Measurements from ENCODE around the gene XIRP2. TPM values are rescaled to one million over a fixed set of nuclear protein-coding genes. Genes with fewer than 3 reads are reported as not detected.

Gene XIRP2
- total and polyA plus RNA-seq, 2 of the 8 experiments (the other 6 are each of a cell fraction or from before 2014, with no cell fraction given) = 0.11 TPM; not detected in 1

DNA sequence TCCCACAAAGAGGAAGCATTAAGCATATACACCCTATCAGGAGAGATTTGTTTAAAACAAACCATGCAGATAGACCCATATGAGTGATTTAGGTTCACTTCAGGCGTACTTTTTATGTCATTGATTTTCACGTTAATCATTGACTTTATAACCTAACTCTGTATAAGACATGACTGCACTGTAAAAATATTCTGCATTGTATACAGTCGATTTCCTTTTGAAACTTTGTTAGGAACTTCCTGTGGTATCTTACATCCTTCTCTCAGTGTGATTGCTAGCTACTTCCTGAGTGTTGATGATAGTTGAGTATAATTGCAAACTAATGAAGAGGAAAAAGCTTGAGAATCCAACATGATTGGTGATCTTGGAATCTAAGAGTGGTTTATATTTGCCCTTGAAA lies 69.4 kb downstream of the XIRP2 start:
- H3K18ac ChIP-seq (ENCODE audit: extremely low read depth, low read length) = no peak overlapping the region
- H3K9ac ChIP-seq (replicated peaks in 1 of 4; ENCODE audit: extremely low read depth in 1 of 4, low read depth in 3 of 4, low read length in 3 of 4) = no peak overlapping the region
- H2BK15ac ChIP-seq (ENCODE audit: low read length) = no peak overlapping the region
- H4K8ac ChIP-seq (ENCODE audit: extremely low read depth, insufficient read depth, low read length) = no peak overlapping the region
- H2AK5ac ChIP-seq (ENCODE audit: low read depth, low read length) = no peak overlapping the region
- no peak for TF ChIP-seq USF2 (IDR thresholded peaks at IDR 0.05; ENCODE audit: low read length)
- no peak for TF ChIP-seq CREB1 (IDR thresholded peaks at IDR 0.05)
- no peak for TF ChIP-seq EGR1 (IDR thresholded peaks at IDR 0.05; ENCODE audit: borderline replicate concordance, low read depth, low read length)
- no peak for TF ChIP-seq CBX5 (IDR thresholded peaks at IDR 0.05; ENCODE audit: low read depth, low read length)
- no peak for TF ChIP-seq POLR2AphosphoS5 (IDR thresholded peaks at IDR 0.05; ENCODE audit: low read depth, low read length)
- TF ChIP-seq, protein P1, sequence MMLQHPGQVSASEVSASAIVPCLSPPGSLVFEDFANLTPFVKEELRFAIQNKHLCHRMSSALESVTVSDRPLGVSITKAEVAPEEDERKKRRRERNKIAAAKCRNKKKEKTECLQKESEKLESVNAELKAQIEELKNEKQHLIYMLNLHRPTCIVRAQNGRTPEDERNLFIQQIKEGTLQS (IDR thresholded peaks at IDR 0.05; ENCODE audit: insufficient read depth, low read depth, low read length) = no peak
- no peak for TF ChIP-seq ASH2L (IDR thresholded peaks at IDR 0.05; ENCODE audit: low read length)
- TF ChIP-seq EZH2 (IDR thresholded peaks at IDR 0.05; ENCODE audit: low read depth, low read length, severe bottlenecking) = no peak
- no peak for TF ChIP-seq CTBP2 (IDR thresholded peaks at IDR 0.05; ENCODE audit: borderline replicate concordance, insufficient read depth, insufficient read length, low read length)
- no peak for TF ChIP-seq JUN (IDR thresholded peaks at IDR 0.05; ENCODE audit: low read depth, low read length)
- DNase-seq (ENCODE audit: low read depth in 1 of 2, low spot score in 2 of 2) (no peak), FAIRE-seq (no peak)
- H3K4ac ChIP-seq (replicated peaks; ENCODE audit: insufficient read length, low read depth, low read length) = no peak overlapping the region
- H3K9me3 ChIP-seq (ENCODE audit: insufficient read depth in 2 of 2, low read depth in 1 of 2, low read length in 1 of 2) = no peaks in the 10 kb centered on the region
- H3K23ac ChIP-seq (ENCODE audit: insufficient read length) = no peak overlapping the region
- peaks cover 0 to 5% (median 4%) of the 10 kb centered on the region in 4 experiments; a peak in 3 of 7 replicates for H3K4me1 ChIP-seq (replicated peaks in 1 of 4; ENCODE audit: control insufficient read depth in 3 of 4, insufficient read depth in 4 of 4, low read length in 3 of 4)
- no peaks in the 10 kb centered on the region for H3K79me2 ChIP-seq (ENCODE audit: control insufficient read depth in 1 of 2, insufficient read depth in 2 of 2, low read length in 2 of 2)
- no peak overlapping the region for H2AFZ ChIP-seq (ENCODE audit: low read length)
- H2BK12ac ChIP-seq (ENCODE audit: low read depth, low read length) = no peak overlapping the region
- H2BK5ac ChIP-seq (ENCODE audit: low read depth, low read length) = no peak overlapping the region
- no peak overlapping the region for H3K4me2 ChIP-seq (ENCODE audit: insufficient read depth in 1 of 2, low read depth in 2 of 2, low read length in 2 of 2)
- no peak overlapping the region for H2BK120ac ChIP-seq (replicated peaks; ENCODE audit: low read depth, low read length)
- H3K27ac ChIP-seq (ENCODE audit: low read depth, low read length) = no peak overlapping the region
- H4K5ac ChIP-seq (ENCODE audit: insufficient read length, low read depth, low read length) = no peak overlapping the region
- H3K14ac ChIP-seq (ENCODE audit: insufficient read length) = no peak overlapping the region
- no peak overlapping the region for H3K56ac ChIP-seq (replicated peaks; ENCODE audit: insufficient read length, low read depth, low read length)
- H3K4me3 ChIP-seq (ENCODE audit: extremely low read depth in 1 of 4, insufficient read depth in 2 of 4, low read depth in 3 of 4, low read length in 4 of 4) = no peak overlapping the region
- no peaks in the 10 kb centered on the region for H3K23me2 ChIP-seq (ENCODE audit: low read depth, low read length)
- ChIA-PET POLR2A (ENCODE audit: partially characterized antibody) (no interaction called here), CTCF (ENCODE audit: partially characterized antibody) (interaction anchor here (1.3 to 1.4 kb wide), 2 partner anchors 11 to 15 kb away, joined by 5 read pairs; no protein-coding TSS in a partner anchor)
- no peak overlapping the region for H4K91ac ChIP-seq (replicated peaks; ENCODE audit: insufficient read length, low read length)
- no peaks in the 10 kb centered on the region for H4K20me1 ChIP-seq (replicated peaks in 1 of 2; ENCODE audit: control insufficient read depth in 1 of 2, insufficient read depth in 2 of 2, low read length in 2 of 2)
- H2BK20ac ChIP-seq (ENCODE audit: low read length) = no peak overlapping the region
- H3K36me3 ChIP-seq (ENCODE audit: control insufficient read depth in 2 of 4, insufficient read depth in 4 of 4, low read length in 3 of 4) = no peaks in the 10 kb centered on the region
- H3K79me1 ChIP-seq (ENCODE audit: low read depth, low read length) = no peaks in the 10 kb centered on the region
- H3K27me3 ChIP-seq (replicated peaks in 1 of 4; ENCODE audit: control insufficient read depth in 3 of 4, extremely low read depth in 1 of 4, insufficient read depth in 3 of 4, low read length in 3 of 4) = no peaks in the 10 kb centered on the region
- 76% methylated on average over 3 of the region's 3 CpGs; no CpG with 5 or more reads in 1 of the 2 experiments for WGBS, 2 experiments (ENCODE audit: extremely low coverage in 1 of 2, insufficient coverage in 1 of 2, insufficient read length in 1 of 2, insufficient replicate concordance in 2 of 2, low coverage in 1 of 2, low lambda C conversion rate in 2 of 2, missing lambda C conversion rate in 1 of 2)

All from H1 (cell line).